AG04450 (cell line): ENCODE measurements around the gene TACC3. TPM values are rescaled to one million over a fixed set of nuclear protein-coding genes. Genes with fewer than 3 reads are reported as not detected.

Experiments used
- CTCF ChIA-PET: fragments of 300-600, 350-600 bp; formaldehyde crosslinking; extraction: SDS; loops from one replicate; lab custom pipeline; 2022; ENCODE audit warnings: antibody characterized with exemption, inconsistent platforms; lab: Charles Lee
- POLR2A ChIA-PET: fragments of 350-600 bp; formaldehyde crosslinking; extraction: SDS; loops from one replicate; lab custom pipeline; 2021; ENCODE audit warnings: antibody characterized with exemption, inconsistent platforms; lab: Yijun Ruan, JAX
- DNase-seq: peaks from one replicate; pipeline ENCODE4 v3.0.0-alpha.2; 2011; ENCODE audit warnings: low read depth, low spot score
- H3K27ac ChIP-seq: one replicate; pipeline ENCODE4 v1.5.1; 2012; ENCODE audit warnings: low read depth, low read length, control low read depth
- H3K27me3 ChIP-seq: one replicate; pipeline ENCODE4 v1.6.0; 2012; ENCODE audit warnings: low read length; ENCODE audit not compliant: control insufficient read depth, insufficient read depth
- H3K4me3 ChIP-seq: 2 replicates; pipeline ENCODE4 v1.5.1; 2011; ENCODE audit warnings: mild to moderate bottlenecking, low read depth, low read length, control low read depth
- H3K9me3 ChIP-seq: 2 replicates; pipeline ENCODE4 v1.5.1; 2012; ENCODE audit warnings: low read length; ENCODE audit not compliant: control insufficient read depth, insufficient read depth
- polyA plus RNA-seq: library from polyadenylated mRNA; depleted of rRNA; stranded (reverse); fragments of >200 nt; gene quantifications from 2 replicates; pipeline ENCODE4 v1.2.3, GENCODE V29; 2011
- TF ChIP-seq, protein P1 (sequence below): IDR thresholded peaks from 2 replicates; pipeline ENCODE4 v1.5.1; 2011; ENCODE audit warnings: low read depth, low read length, control low read depth, inconsistent platforms

The TACC3 gene
- polyA plus RNA-seq, 1 experiment = 8.5 TPM

DNA sequence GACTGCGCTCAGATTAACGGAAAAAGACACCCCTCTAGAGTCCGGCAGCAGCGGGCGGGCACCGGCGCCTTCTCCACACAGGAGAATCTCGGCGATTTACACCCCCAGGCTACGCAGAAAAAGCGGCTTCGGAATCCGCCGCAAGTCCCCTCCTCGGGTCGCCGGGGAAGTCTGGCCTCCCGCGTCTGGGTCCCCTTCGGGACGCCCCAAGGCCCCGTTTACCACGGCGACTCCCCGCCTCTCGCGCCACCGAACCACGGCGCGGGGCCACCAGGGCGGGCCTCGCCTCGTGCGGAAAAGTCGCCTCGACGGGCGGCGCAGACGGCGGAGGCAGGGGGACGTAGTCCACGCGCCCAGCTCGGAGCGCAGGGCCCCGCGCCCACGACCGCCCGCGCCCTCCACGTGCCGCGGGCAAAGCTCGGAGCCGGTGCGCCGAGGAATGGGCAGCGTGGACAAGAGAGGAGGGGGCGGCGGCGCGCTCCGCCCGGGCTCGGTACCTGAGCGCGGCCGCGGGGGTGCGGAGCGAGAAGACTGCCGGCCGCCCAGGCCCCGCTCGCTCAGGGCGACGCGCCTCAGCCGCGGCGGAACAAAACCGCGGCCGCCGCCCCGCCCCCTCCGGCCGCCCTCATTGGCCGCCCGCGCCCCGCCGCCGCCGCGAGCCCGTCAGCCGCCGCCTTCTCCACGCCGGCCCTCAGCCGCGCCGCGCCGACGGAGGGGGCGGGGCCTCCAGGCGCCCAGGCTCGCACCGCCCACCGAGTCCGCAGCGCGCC is 37.4 kb upstream of the TACC3 start, which contains the start of gene FAM53A:
TSS of gene FAM53A (minus strand) at position 578 of the 770 bp plus-strand sequence. CDS start 15,572 bp downstream, outside the sequence.
- CTCF ChIA-PET = interaction anchor here (2.3 kb wide), 1 partner anchor 9 kb away, joined by 11 read pairs; no protein-coding TSS in a partner anchor
- peak within 1 kb of the TSS; percentile 71 for H3K27ac ChIP-seq

DNA sequence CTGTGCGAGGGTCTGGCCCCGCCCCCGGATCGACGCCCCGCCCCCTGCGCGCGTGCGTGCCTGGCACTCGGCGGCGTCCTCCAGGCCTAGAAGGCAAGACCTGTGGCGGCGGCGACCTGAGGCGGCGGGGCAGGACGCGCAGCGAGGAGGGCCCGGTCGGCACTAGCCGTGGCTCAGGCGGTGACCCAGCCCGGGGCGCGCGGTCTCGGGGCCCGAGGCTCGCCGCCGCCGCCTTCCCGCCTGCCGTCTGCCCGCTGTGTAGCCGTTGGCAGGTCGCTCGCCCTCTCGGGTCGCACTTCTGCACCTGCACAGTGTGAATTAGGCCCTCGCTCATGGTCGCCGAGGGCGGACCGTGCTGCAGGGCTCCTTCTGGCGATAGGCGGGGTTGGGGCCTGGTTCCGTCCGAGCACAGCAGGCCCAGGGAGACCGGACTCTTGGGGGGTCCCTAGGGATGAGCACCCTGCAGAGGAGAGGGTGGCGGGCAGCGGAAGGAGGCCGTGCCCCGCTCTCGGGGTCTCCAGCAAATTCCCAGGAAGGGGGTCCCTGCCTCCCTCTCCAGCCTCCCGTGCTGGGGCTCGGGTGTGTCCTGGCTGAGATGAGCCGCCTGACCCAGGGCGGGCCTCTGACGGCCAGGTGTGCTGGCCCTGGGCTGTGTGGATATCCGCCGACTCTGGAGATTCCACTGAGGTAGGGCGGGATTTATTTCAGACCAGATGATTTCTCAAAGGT is 36.7 kb upstream of the TACC3 start:
- TF ChIP-seq, protein P1, sequence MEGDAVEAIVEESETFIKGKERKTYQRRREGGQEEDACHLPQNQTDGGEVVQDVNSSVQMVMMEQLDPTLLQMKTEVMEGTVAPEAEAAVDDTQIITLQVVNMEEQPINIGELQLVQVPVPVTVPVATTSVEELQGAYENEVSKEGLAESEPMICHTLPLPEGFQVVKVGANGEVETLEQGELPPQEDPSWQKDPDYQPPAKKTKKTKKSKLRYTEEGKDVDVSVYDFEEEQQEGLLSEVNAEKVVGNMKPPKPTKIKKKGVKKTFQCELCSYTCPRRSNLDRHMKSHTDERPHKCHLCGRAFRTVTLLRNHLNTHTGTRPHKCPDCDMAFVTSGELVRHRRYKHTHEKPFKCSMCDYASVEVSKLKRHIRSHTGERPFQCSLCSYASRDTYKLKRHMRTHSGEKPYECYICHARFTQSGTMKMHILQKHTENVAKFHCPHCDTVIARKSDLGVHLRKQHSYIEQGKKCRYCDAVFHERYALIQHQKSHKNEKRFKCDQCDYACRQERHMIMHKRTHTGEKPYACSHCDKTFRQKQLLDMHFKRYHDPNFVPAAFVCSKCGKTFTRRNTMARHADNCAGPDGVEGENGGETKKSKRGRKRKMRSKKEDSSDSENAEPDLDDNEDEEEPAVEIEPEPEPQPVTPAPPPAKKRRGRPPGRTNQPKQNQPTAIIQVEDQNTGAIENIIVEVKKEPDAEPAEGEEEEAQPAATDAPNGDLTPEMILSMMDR = no peak
- Histone ChIP-seq H3K27me3 (no peaks in the 10 kb centered on the region), H3K4me3 (peak overlapping the region; percentile 56), H3K9me3 (no peaks in the 10 kb centered on the region; the same call in 1 of the 2 replicates), H3K27ac (no peak overlapping the region)
- no peak for DNase-seq
- ChIA-PET CTCF (no interaction called here), POLR2A (no interaction called here)

More for the DNA sequence above, 37.4 kb upstream of the TACC3 start, which contains the start of gene FAM53A:
- POLR2A ChIA-PET = no interaction called here
- Histone ChIP-seq H3K27me3 (no peaks in the 10 kb centered on the region), H3K9me3 (no peaks in the 10 kb centered on the region; the same call in 1 of the 2 replicates), H3K4me3 (peak within 1 kb of the TSS; percentile 62)
- DNase-seq = peak; percentile 41
- TF ChIP-seq, protein P1 = no peak

DNA sequence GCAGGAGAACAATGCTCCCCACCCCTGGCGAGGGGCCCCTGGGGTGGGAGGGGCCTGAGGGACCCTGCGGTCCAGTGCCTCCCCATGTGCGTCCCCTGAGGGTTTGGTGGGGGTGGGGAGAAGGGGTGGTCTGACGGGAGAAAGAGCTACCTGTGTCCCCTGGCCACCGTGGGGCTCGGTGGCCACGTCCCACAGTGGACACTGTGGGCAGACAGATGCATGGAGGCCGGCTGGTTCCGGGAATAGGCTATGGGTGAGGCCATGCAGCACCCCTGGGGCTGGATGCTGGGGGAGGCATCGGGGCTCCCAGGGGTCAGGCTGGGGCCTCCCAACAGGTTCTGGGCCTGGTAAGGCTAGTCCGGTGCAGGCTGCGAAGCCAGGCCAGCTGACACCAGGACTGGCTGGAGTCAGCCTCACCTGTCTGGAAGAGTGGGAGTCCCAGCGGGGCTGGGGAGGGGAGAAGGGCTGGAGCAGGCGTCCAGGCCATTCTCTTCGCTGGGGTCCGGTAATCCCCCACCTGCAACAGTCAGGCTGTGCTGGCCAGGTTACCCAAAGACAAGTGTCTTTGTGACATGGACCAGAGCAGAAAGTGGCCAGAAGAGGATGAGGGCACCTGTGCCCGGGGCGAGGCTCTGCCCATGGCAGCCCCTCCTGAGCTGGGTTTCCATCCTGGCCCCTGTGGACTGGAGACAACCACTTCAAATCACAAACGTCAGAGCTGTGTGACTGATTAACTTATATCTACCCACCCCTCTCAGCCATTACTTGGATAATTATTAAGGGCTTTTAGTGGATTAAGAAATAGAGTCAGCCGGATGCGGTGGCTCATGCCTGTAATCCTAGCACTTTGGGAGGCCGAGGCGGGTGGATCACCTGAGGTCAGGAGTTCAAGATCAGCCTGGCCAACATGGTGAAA is 35.8 kb upstream of the TACC3 start:
- TF ChIP-seq, protein P1 = no peak
- H3K27ac ChIP-seq = no peak overlapping the region
- DNase-seq = no peak
- ChIA-PET CTCF (no interaction called here), POLR2A (no interaction called here)
- H3K4me3 ChIP-seq = no peak overlapping the region
- H3K9me3 ChIP-seq = no peaks in the 10 kb centered on the region; the same call in 1 of the 2 replicates
- no peaks in the 10 kb centered on the region for H3K27me3 ChIP-seq

DNA sequence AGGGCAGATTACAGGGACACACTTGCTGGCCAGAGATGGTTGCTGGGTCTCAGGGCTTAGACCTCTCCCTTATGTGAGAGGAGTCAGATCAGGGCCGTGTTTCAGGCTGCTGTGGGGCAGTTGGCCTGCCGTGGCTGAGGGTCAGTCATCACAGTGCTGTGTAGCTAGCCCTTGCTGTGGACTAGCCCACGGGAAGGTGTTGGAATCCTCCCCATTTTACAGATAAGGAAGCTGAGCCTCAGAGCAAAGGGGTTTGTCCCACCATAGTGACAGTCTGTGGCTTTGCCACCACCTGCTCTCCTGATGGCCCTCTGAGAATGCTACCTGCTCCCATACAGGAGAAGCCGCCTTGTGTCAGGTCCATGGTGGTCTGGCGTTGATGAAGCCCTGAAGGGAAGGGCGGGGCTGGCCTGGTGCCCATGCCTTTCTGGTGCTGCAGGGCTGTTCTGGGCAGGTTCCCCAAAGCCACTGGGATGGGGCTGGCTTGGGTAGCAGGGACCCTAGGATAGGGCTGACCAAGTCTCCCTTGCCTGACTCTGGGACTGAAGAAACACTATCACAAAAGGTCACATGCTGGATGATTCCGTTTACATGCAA is 34.8 kb upstream of the TACC3 start:
- ChIA-PET POLR2A (no interaction called here), CTCF (no interaction called here)
- TF ChIP-seq, protein P1 = no peak
- no peaks in the 10 kb centered on the region; the same call in 1 of the 2 replicates for H3K9me3 ChIP-seq
- no peaks in the 10 kb centered on the region for H3K27me3 ChIP-seq
- no peak overlapping the region for H3K4me3 ChIP-seq
- no peak for DNase-seq
- no peak overlapping the region for H3K27ac ChIP-seq
